T-helper 1 cell treated with Interleukin-12 subunit alpha and Interleukin-12 subunit beta and Interleukin-4 antibody, amounts not matched to agents 30 μg/mL and 1 μg/mL, for 36 hours (primary cell): Measurements from ENCODE around the gene SLC10A1.
"Not testable (repeated sequence)": the region's sequence is repeated elsewhere in the genome, so short reads cannot be mapped to it uniquely, and the experiment has no call there.

ENCODE experiments used
- H3K27ac Mint-ChIP-seq: one replicate; pipeline ENCODE4 v1.8.0; 2021; ENCODE audit warnings: mild to moderate bottlenecking, mixed read lengths
- H3K27me3 Mint-ChIP-seq: one replicate; pipeline ENCODE4 v1.8.0; 2021; ENCODE audit warnings: low read depth, mixed read lengths
- H3K36me3 Mint-ChIP-seq: one replicate; pipeline ENCODE4 v1.8.0; 2021; ENCODE audit warnings: low read depth, mixed read lengths
- H3K4me1 Mint-ChIP-seq: one replicate; pipeline ENCODE4 v1.8.0; 2021; ENCODE audit warnings: low read depth, mixed read lengths
- H3K4me3 Mint-ChIP-seq: one replicate; pipeline ENCODE4 v1.8.0; 2021; ENCODE audit warnings: mild to moderate bottlenecking, moderate library complexity, mixed read lengths
- H3K9me3 Mint-ChIP-seq: one replicate; pipeline ENCODE4 v1.8.0; 2021; ENCODE audit warnings: mixed read lengths

The SLC10A1 gene

GRCh38 chr14:69818758-69819191 is 21.7 kb upstream of the SLC10A1 start:
- H3K4me3 Mint-ChIP-seq = no peak overlapping the region
- no peaks in the 10 kb centered on the region for H3K36me3 Mint-ChIP-seq
- no peaks in the 10 kb centered on the region for H3K9me3 Mint-ChIP-seq
- H3K4me1 Mint-ChIP-seq = peaks cover 2% of the 10 kb centered on the region
- peaks cover 14% of the 10 kb centered on the region for H3K27me3 Mint-ChIP-seq
- no peak overlapping the region for H3K27ac Mint-ChIP-seq

GRCh38 chr14:69816216-69816615 is 19.2 kb upstream of the SLC10A1 start:
- Mint-ChIP-seq H3K27ac (no peak overlapping the region), H3K4me1 (peaks cover 2% of the 10 kb centered on the region)

GRCh38 chr14:69815556-69815955 is 18.5 kb upstream of the SLC10A1 start:
- H3K9me3 Mint-ChIP-seq = no peaks in the 10 kb centered on the region
- H3K36me3 Mint-ChIP-seq = no peaks in the 10 kb centered on the region
- peaks cover 2% of the 10 kb centered on the region for H3K4me1 Mint-ChIP-seq
- H3K27ac Mint-ChIP-seq = no peak overlapping the region
- peaks cover 6% of the 10 kb centered on the region for H3K27me3 Mint-ChIP-seq
- no peak overlapping the region for H3K4me3 Mint-ChIP-seq

More at GRCh38 chr14:69816216-69816615, 19.2 kb upstream of the SLC10A1 start:
- Mint-ChIP-seq H3K9me3 (no peaks in the 10 kb centered on the region), H3K27me3 (peaks cover 9% of the 10 kb centered on the region), H3K4me3 (no peak overlapping the region), H3K36me3 (no peaks in the 10 kb centered on the region)

GRCh38 chr14:69814397-69814796 is 17.4 kb upstream of the SLC10A1 start:
- H3K36me3 Mint-ChIP-seq = no peaks in the 10 kb centered on the region
- peaks cover 2% of the 10 kb centered on the region for H3K4me1 Mint-ChIP-seq
- H3K4me3 Mint-ChIP-seq = no peak overlapping the region
- peaks cover 6% of the 10 kb centered on the region for H3K27me3 Mint-ChIP-seq
- H3K27ac Mint-ChIP-seq = no peak overlapping the region
- H3K9me3 Mint-ChIP-seq = no peaks in the 10 kb centered on the region

DNA sequence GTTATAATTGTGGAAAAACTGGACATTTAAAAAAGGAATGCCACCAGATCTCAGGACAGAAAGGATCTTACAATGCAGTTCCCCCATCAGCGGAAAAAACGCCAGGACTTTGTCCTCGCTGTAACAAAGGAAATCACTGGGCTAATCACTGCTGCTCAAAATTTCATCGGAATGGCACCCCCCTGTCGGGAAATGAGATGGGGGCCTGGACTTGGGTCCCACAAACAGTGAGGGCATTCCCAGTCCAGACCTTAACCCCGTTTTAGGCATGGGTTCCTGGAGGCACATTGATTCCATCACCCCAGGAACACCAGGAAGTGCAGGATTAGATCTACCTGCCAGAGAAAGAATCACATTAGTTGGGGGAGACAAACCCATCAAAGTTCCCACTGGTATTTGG is 16.3 kb upstream of the SLC10A1 start:
- not testable (repeated sequence) for H3K9me3 Mint-ChIP-seq, H3K4me1 Mint-ChIP-seq, H3K4me3 Mint-ChIP-seq, H3K27ac Mint-ChIP-seq, H3K36me3 Mint-ChIP-seq, H3K27me3 Mint-ChIP-seq

GRCh38 chr14:69812711-69813110 is 15.7 kb upstream of the SLC10A1 start:
- H3K27ac Mint-ChIP-seq = no peak overlapping the region
- peaks cover 6% of the 10 kb centered on the region for H3K27me3 Mint-ChIP-seq
- no peak overlapping the region for H3K4me3 Mint-ChIP-seq
- H3K9me3 Mint-ChIP-seq = no peaks in the 10 kb centered on the region
- H3K4me1 Mint-ChIP-seq = no peaks in the 10 kb centered on the region
- no peaks in the 10 kb centered on the region for H3K36me3 Mint-ChIP-seq

DNA sequence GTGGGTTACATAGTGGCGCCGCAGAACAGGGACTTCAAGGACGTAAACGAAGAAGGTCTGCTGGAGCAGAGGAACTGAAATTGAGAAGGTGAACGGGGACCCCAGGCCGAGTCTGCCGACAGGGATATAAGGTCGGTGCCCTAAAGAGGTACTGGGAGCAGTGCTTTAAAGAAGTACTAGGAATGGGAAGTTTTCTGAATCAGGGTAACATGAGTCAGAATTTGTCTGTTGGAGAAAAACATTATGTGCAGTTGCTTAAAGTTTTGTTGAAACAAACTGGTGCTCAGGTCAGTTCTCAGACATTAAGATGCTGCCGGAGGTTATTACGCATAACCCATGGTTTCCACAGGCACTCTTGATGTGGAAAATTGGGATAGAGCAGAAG is 14.8 kb upstream of the SLC10A1 start:
- no peak overlapping the region for H3K4me3 Mint-ChIP-seq
- H3K9me3 Mint-ChIP-seq = no peaks in the 10 kb centered on the region
- no peak overlapping the region for H3K27ac Mint-ChIP-seq
- H3K27me3 Mint-ChIP-seq = peaks cover 6% of the 10 kb centered on the region
- no peaks in the 10 kb centered on the region for H3K4me1 Mint-ChIP-seq
- no peaks in the 10 kb centered on the region for H3K36me3 Mint-ChIP-seq

- Mint-ChIP-seq H3K36me3 (no peaks in the 10 kb centered on the region), H3K27me3 (peaks cover 6% of the 10 kb centered on the region), H3K9me3 (no peaks in the 10 kb centered on the region), H3K4me1 (no peaks in the 10 kb centered on the region), H3K27ac (no peak overlapping the region), H3K4me3 (no peak overlapping the region)
Measured at GRCh38 chr14:69811227-69811867, 14.3 kb upstream of the SLC10A1 start.

- Mint-ChIP-seq H3K27me3 (peaks cover 15% of the 10 kb centered on the region), H3K4me3 (no peak overlapping the region), H3K36me3 (no peaks in the 10 kb centered on the region), H3K4me1 (no peaks in the 10 kb centered on the region), H3K27ac (no peak overlapping the region), H3K9me3 (no peaks in the 10 kb centered on the region)
Measured at GRCh38 chr14:69808919-69809808, 12.1 kb upstream of the SLC10A1 start.

DNA sequence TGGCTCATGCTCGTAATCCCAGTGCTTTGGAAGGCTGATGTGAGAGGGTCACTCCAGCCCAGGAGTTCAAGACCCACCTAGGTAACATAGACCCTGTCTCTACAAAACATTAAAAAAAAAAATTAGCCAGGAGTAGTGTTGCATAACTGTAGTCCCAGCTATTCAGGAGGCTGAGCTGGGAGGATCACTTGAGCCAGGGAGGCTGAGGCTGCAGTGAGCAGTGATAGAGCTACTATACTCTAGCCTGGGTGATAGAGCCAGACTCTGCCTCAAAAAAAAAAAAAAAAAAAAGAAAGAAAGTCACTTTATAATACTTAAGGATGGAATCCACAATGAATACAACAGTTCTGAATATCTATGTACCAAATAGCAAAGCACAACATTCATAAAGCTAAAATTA is 10.2 kb upstream of the SLC10A1 start:
- Mint-ChIP-seq H3K27me3 (peaks cover 19% of the 10 kb centered on the region), H3K4me3 (no peak overlapping the region), H3K36me3 (no peaks in the 10 kb centered on the region), H3K4me1 (no peaks in the 10 kb centered on the region), H3K9me3 (no peaks in the 10 kb centered on the region), H3K27ac (no peak overlapping the region)

- Mint-ChIP-seq H3K27me3 (peaks cover 25% of the 10 kb centered on the region), H3K9me3 (no peaks in the 10 kb centered on the region), H3K36me3 (no peaks in the 10 kb centered on the region), H3K27ac (no peak overlapping the region), H3K4me3 (no peak overlapping the region), H3K4me1 (no peaks in the 10 kb centered on the region)
Measured at GRCh38 chr14:69804902-69805301, 7.9 kb upstream of the SLC10A1 start.

- Mint-ChIP-seq H3K4me1 (no peaks in the 10 kb centered on the region), H3K36me3 (no peaks in the 10 kb centered on the region), H3K9me3 (no peaks in the 10 kb centered on the region), H3K27me3 (peaks cover 25% of the 10 kb centered on the region), H3K27ac (no peak overlapping the region), H3K4me3 (no peak overlapping the region)
Measured at GRCh38 chr14:69803753-69804152, 6.7 kb upstream of the SLC10A1 start.

- H3K4me3 Mint-ChIP-seq = no peak overlapping the region
- no peaks in the 10 kb centered on the region for H3K4me1 Mint-ChIP-seq
- H3K9me3 Mint-ChIP-seq = no peaks in the 10 kb centered on the region
- peaks cover 14% of the 10 kb centered on the region for H3K27me3 Mint-ChIP-seq
- H3K27ac Mint-ChIP-seq = no peak overlapping the region
- no peaks in the 10 kb centered on the region for H3K36me3 Mint-ChIP-seq
Measured at GRCh38 chr14:69798339-69798735, 1.3 kb upstream of the SLC10A1 start.

DNA sequence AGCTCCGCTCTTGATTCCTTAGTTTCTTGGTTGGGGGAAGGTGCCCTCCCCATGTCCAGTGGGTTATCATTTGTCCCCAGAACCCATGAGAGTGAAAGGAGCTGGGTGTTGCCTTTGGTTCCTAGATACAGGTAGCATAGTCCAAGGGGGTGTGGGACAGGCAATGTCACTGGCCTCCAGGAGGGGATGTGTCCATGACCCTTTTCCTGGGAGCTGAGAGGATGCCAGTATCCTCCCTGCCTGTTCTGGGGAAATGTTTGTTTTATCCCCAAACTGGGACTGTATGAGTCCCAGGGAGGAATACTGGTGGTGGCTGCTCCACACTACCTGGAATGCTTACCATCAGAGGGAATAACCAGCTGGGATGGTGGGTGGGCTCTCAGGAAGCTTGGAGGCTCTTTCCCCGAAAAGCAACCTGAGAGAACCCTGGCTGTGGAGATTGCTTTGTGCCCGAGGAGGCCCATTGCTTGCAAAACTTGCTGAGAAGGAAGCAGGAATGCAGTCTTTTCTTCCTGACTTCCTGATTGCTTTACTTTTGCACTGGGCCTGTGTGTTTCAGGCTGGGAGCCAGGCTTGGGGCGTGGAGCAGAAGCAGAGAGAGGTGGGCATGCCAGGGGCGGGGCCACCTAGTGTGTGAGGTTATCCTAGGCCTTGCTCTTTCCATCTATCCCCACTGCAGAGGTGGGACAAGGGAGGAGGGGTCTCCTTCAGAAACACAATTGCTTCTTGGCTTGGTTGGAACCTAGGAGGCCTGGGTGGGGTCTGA is 715 bp upstream of the SLC10A1 start:
- Mint-ChIP-seq H3K27me3 (peaks cover 9% of the 10 kb centered on the region), H3K4me3 (no peak overlapping the region), H3K4me1 (no peaks in the 10 kb centered on the region), H3K27ac (no peak overlapping the region), H3K9me3 (no peaks in the 10 kb centered on the region), H3K36me3 (no peaks in the 10 kb centered on the region)

GRCh38 chr14:69795691-69796090 is 1.4 kb downstream of the SLC10A1 start:
- H3K9me3 Mint-ChIP-seq = no peaks in the 10 kb centered on the region
- no peaks in the 10 kb centered on the region for H3K27me3 Mint-ChIP-seq
- no peaks in the 10 kb centered on the region for H3K4me1 Mint-ChIP-seq
- H3K36me3 Mint-ChIP-seq = no peaks in the 10 kb centered on the region
- H3K4me3 Mint-ChIP-seq = no peak overlapping the region
- no peak overlapping the region for H3K27ac Mint-ChIP-seq
